ENCODE results near the gene ATP8A1.

Gene ATP8A1

DNA sequence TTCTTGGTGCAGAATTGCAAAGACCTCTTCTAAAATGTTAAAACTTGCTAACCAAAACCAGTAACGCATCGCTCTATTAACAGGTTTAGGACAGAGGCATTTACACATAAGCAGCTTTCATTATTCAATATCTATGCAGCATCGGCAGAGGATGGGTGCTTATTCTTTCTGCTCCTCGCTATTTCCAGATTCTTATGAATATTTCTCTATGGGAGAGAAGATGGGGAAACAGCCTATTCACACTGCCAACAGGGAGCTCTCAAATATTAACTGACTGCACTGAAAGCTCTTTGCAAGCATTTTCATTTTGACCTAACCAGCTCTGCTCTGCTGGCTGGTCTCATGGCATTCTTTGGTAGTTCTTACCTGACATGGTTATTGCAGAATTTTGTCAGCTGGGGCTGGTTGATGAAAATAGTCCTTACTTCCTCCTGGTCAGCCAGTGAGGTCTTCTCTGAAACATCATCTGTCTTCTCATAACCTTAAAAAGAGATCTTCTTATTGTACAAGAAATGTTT, 30.2 kb downstream of the ATP8A1 start:
- peak overlapping the region; percentile 16; the same call in 1 of the 2 replicates for H3K4me3 ChIP-seq (ENCODE audit: low read depth, low read length)
- TF ChIP-seq, protein P1, sequence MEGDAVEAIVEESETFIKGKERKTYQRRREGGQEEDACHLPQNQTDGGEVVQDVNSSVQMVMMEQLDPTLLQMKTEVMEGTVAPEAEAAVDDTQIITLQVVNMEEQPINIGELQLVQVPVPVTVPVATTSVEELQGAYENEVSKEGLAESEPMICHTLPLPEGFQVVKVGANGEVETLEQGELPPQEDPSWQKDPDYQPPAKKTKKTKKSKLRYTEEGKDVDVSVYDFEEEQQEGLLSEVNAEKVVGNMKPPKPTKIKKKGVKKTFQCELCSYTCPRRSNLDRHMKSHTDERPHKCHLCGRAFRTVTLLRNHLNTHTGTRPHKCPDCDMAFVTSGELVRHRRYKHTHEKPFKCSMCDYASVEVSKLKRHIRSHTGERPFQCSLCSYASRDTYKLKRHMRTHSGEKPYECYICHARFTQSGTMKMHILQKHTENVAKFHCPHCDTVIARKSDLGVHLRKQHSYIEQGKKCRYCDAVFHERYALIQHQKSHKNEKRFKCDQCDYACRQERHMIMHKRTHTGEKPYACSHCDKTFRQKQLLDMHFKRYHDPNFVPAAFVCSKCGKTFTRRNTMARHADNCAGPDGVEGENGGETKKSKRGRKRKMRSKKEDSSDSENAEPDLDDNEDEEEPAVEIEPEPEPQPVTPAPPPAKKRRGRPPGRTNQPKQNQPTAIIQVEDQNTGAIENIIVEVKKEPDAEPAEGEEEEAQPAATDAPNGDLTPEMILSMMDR (IDR thresholded peaks at IDR 0.05; ENCODE audit: low read depth, low read length, missing control alignments), result no peak

GRCh38 chr4:42625329-42625728, 31.6 kb downstream of the ATP8A1 start:
- TF ChIP-seq, protein P1 (IDR thresholded peaks at IDR 0.05; ENCODE audit: low read depth, low read length, missing control alignments), result no peak
- no peak for DNase-seq (ENCODE audit: low read depth)
- H3K4me3 ChIP-seq (ENCODE audit: low read depth, low read length), result no peak overlapping the region; the same call in 1 of the 2 replicates

More for the DNA sequence above, 30.2 kb downstream of the ATP8A1 start:
- no peak for DNase-seq (ENCODE audit: low read depth)

DNA sequence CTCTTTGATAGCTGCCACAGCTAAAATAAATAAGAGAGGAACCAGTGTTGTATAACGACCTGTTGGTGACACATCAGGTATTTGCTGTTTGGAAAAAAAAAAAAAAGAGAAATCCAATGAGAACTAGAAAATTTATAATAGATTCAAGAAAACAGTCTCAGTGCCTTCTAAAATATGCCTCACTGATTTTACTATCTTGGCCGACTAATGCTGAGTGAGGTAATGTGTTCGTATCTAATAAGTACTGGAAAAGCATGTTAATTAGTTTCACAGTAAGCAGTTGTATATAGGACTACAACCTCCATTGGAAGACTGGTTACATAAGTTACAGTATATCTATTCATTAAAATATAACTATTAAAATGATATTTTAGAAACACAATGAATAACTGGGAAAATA, 32.4 kb downstream of the ATP8A1 start:
- H3K4me3 ChIP-seq (ENCODE audit: low read depth, low read length), result no peak overlapping the region
- DNase-seq (ENCODE audit: low read depth), result no peak
- TF ChIP-seq, protein P1 (IDR thresholded peaks at IDR 0.05; ENCODE audit: low read depth, low read length, missing control alignments), result no peak

DNA sequence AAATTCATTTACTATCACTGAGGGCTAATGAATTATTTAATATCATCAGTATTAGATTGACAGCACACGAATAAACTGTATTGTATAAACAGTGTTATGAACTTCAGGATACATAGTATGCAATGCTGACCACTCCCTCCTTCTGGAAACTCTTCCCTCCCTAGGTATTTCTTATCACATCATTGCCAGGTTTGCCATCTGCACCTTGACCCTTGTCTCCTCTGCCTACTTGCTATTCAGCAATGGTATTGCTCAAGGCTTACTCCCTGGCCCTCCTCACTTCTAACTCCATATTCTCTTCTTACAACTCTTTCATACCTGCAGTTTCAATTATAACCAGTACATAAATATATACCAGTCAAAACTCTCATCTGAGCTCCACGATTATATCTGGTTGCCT, 38.9 kb downstream of the ATP8A1 start:
- H3K4me3 ChIP-seq (ENCODE audit: low read depth, low read length), result no peak overlapping the region
- DNase-seq (ENCODE audit: low read depth), result no peak
- TF ChIP-seq, protein P1 (IDR thresholded peaks at IDR 0.05; ENCODE audit: low read depth, low read length, missing control alignments), result no peak

DNA sequence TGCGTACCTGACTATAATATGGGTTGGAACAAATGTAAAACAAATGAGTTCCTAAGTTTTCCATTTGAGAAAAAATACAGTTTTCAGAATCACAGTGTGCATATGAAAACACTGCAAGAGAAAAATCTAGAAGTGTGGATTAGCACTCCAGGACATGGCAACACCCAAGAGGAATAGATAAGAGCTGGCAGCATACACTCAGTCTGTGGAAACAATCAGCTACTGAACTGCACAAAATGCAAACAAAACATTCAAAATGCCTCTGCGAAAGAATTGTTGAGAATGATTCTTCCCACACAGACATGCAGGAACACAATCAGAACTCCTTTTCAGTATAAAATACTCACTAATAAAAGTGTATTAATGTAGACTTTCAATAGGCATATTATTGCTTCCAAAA, 39.9 kb downstream of the ATP8A1 start:
- TF ChIP-seq, protein P1 (IDR thresholded peaks at IDR 0.05; ENCODE audit: low read depth, low read length, missing control alignments), result no peak
- DNase-seq (ENCODE audit: low read depth), result no peak
- no peak overlapping the region for H3K4me3 ChIP-seq (ENCODE audit: low read depth, low read length)

DNA sequence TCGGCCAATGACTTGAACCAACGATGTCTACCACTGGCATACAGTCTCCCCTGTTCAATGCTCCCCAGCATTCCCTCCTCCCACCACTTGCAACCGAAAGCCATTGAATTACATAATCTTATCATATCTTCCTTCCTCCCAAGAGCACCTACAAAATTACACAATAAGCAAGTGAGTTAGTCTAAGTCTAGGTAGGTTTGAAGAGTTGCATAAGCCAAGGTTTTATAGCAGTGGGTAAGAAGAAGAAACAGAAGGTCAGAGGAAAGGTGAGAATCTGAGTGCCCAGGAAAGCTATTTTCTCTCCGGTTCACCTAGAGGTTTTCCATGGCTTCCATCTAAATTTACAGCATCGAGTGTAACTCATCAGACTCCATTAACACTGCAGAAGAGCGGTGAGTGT, 40.3 kb downstream of the ATP8A1 start:
- DNase-seq (ENCODE audit: low read depth), result no peak
- TF ChIP-seq, protein P1 (IDR thresholded peaks at IDR 0.05; ENCODE audit: low read depth, low read length, missing control alignments), result no peak
- H3K4me3 ChIP-seq (ENCODE audit: low read depth, low read length), result no peak overlapping the region

GRCh38 chr4:42615131-42615763, 41.7 kb downstream of the ATP8A1 start:
- no peak for DNase-seq (ENCODE audit: low read depth)
- H3K4me3 ChIP-seq (ENCODE audit: low read depth, low read length), result no peak overlapping the region
- TF ChIP-seq, protein P1 (IDR thresholded peaks at IDR 0.05; ENCODE audit: low read depth, low read length, missing control alignments), result no peak

Measured in GM12864 (cell line).